HG02759 (cell line): ENCODE data around the gene ST3GAL6.

Experiments
- ATAC-seq: cut with Tn5 transposase; IDR thresholded peaks from one replicate; pipeline ENCODE4 v1.9.1; 2021; ENCODE audit warnings: mild to moderate bottlenecking, moderate library complexity; ENCODE audit not compliant: unreplicated experiment

The ST3GAL6 gene

GRCh38 chr3:98843266-98843959 lies 80.3 kb downstream of the ST3GAL6 start:
- no peak for ATAC-seq
